H1 (cell line): ENCODE results near the gene CSTF3. TPM values are rescaled to one million over a fixed set of nuclear protein-coding genes. Genes with fewer than 3 reads are reported as not detected.

Experiments used
- CTCF ChIA-PET: fragments of 300-600 bp; sonication (Branson Sonifier 250); formaldehyde crosslinking; loops from one replicate; lab custom pipeline; 2021; ENCODE audit not compliant: partially characterized antibody; lab: Charles Lee
- POLR2A ChIA-PET: fragments of 300-600 bp; sonication (Branson Sonifier 250); formaldehyde crosslinking; loops from one replicate; lab custom pipeline; 2021; ENCODE audit warnings: inconsistent platforms; ENCODE audit not compliant: partially characterized antibody; lab: Charles Lee
- DNase-seq, 2 experiments: peaks; one replicate each; pipeline versions ENCODE4 v3.0.0 to v3.0.0-alpha.2; 2010 to 2022; ENCODE audit warnings: low spot score in 2 of 2, low read depth in 1 of 2, mixed read lengths in 1 of 2
- FAIRE-seq: peaks from 2 replicates; lab custom pipeline; 2011; peaks lifted over from hg19 to GRCh38; lab: Jason Lieb, UNC
- H2AFZ ChIP-seq: 2 replicates; pipeline ENCODE4 v1.8.1; 2012; ENCODE audit warnings: low read length, inconsistent platforms
- H2AK5ac ChIP-seq: 2 replicates; pipeline ENCODE4 v1.6.1; 2013; ENCODE audit warnings: low read depth, low read length
- H2BK120ac ChIP-seq: replicated peaks from 2 replicates; pipeline ENCODE3; 2013; ENCODE audit warnings: low read depth, low read length, inconsistent platforms
- H2BK12ac ChIP-seq: 2 replicates; pipeline ENCODE4 v1.6.1; 2013; ENCODE audit warnings: low read depth, low read length
- H2BK15ac ChIP-seq: 2 replicates; pipeline ENCODE4 v1.6.1; 2013; ENCODE audit warnings: low read length
- H2BK20ac ChIP-seq: 2 replicates; pipeline ENCODE4 v1.6.1; 2013; ENCODE audit warnings: low read length
- H2BK5ac ChIP-seq: 2 replicates; pipeline ENCODE4 v1.6.1; 2013; ENCODE audit warnings: low read depth, low read length
- H3K14ac ChIP-seq: 2 replicates; pipeline ENCODE4 v1.6.1; 2013; ENCODE audit warnings: inconsistent platforms; ENCODE audit not compliant: insufficient read length
- H3K18ac ChIP-seq: 2 replicates; pipeline ENCODE4 v1.6.1; 2013; ENCODE audit warnings: low read length; ENCODE audit errors: extremely low read depth
- H3K23ac ChIP-seq: 2 replicates; pipeline ENCODE4 v1.6.1; 2013; ENCODE audit warnings: inconsistent platforms; ENCODE audit not compliant: insufficient read length
- H3K23me2 ChIP-seq: 2 replicates; pipeline ENCODE4 v1.6.1; 2013; ENCODE audit warnings: low read depth, low read length
- H3K27ac ChIP-seq: 2 replicates; pipeline ENCODE4 v1.6.1; 2011; ENCODE audit warnings: low read depth, low read length, inconsistent platforms
- H3K27me3 ChIP-seq, 4 experiments: replicated peaks in 1 of 4; 1 replicate in 1 of 4; 2 replicates in 3 of 4; pipeline versions ENCODE4 v1.6.1 to v1.8.1; 2011 to 2013; ENCODE audit warnings: low read length in 3 of 4, mild to moderate bottlenecking in 3 of 4, inconsistent platforms in 2 of 4, mixed read lengths in 2 of 4, moderate library complexity in 1 of 4; ENCODE audit not compliant: control insufficient read depth in 3 of 4, insufficient read depth in 3 of 4; ENCODE audit errors: extremely low read depth in 1 of 4
- H3K36me3 ChIP-seq, 4 experiments: 2 replicates each; pipeline versions ENCODE4 v1.6.1 to v1.8.1; 2011 to 2013; ENCODE audit warnings: mild to moderate bottlenecking in 4 of 4, low read length in 3 of 4, moderate library complexity in 2 of 4, control low read depth in 1 of 4, inconsistent platforms in 1 of 4; ENCODE audit not compliant: insufficient read depth in 4 of 4, control insufficient read depth in 2 of 4
- H3K4ac ChIP-seq: replicated peaks from 2 replicates; pipeline ENCODE3; 2013; ENCODE audit warnings: low read length, low read depth, mixed read lengths, inconsistent platforms; ENCODE audit not compliant: insufficient read length
- H3K4me1 ChIP-seq, 4 experiments: replicated peaks in 1 of 4; 1 replicate in 1 of 4; 2 replicates in 3 of 4; pipeline versions ENCODE4 v1.6.1 to v1.8.1; 2011 to 2013; ENCODE audit warnings: low read length in 3 of 4, inconsistent platforms in 2 of 4, mixed read lengths in 1 of 4; ENCODE audit not compliant: insufficient read depth in 4 of 4, control insufficient read depth in 3 of 4
- H3K4me2 ChIP-seq, 2 experiments: 2 replicates each; pipeline versions ENCODE4 v1.6.1 to v1.8.1; 2011 to 2013; ENCODE audit warnings: low read depth in 2 of 2, low read length in 2 of 2, control low read depth in 1 of 2, inconsistent platforms in 1 of 2, mild to moderate bottlenecking in 1 of 2; ENCODE audit not compliant: insufficient read depth in 1 of 2
- H3K4me3 ChIP-seq, 4 experiments: fragments of 200-600, 300-600 bp in 1 of 4; sonication (generic), shearing (Covaris generic), sonication (Bioruptor Twin) in 1 of 4; 2 replicates each; pipeline versions ENCODE4 v1.5.1 to v1.8.1; 2011 to 2016; ENCODE audit warnings: low read length in 4 of 4, low read depth in 3 of 4, control low read depth in 2 of 4, inconsistent platforms in 2 of 4, mild to moderate bottlenecking in 2 of 4, mixed read lengths in 1 of 4, moderate library complexity in 1 of 4; ENCODE audit not compliant: insufficient read depth in 2 of 4; ENCODE audit errors: extremely low read depth in 1 of 4
- H3K56ac ChIP-seq: replicated peaks from 2 replicates; pipeline ENCODE3; 2013; ENCODE audit warnings: low read depth, mild to moderate bottlenecking, mixed read lengths, low read length, inconsistent platforms; ENCODE audit not compliant: insufficient read length
- H3K79me1 ChIP-seq: 2 replicates; pipeline ENCODE4 v1.6.1; 2013; ENCODE audit warnings: low read depth, low read length, control low read depth
- H3K79me2 ChIP-seq, 2 experiments: 2 replicates each; pipeline versions ENCODE4 v1.6.1 to v1.8.1; 2012 to 2013; ENCODE audit warnings: low read length in 2 of 2, mild to moderate bottlenecking in 2 of 2, inconsistent platforms in 1 of 2; ENCODE audit not compliant: insufficient read depth in 2 of 2, control insufficient read depth in 1 of 2
- H3K9ac ChIP-seq, 4 experiments: replicated peaks in 1 of 4; 1 replicate in 1 of 4; 2 replicates in 3 of 4; pipeline versions ENCODE4 v1.6.1 to v1.8.1; 2011 to 2013; ENCODE audit warnings: low read depth in 3 of 4, low read length in 3 of 4, control low read depth in 2 of 4, mild to moderate bottlenecking in 2 of 4, moderate library complexity in 2 of 4, inconsistent platforms in 1 of 4; ENCODE audit errors: extremely low read depth in 1 of 4
- H3K9me3 ChIP-seq, 2 experiments: 2 replicates each; pipeline versions ENCODE4 v1.6.1 to v1.8.1; 2012 to 2013; ENCODE audit warnings: mild to moderate bottlenecking in 2 of 2, moderate library complexity in 2 of 2, control low read depth in 1 of 2, inconsistent platforms in 1 of 2, low read depth in 1 of 2, low read length in 1 of 2, mixed read lengths in 1 of 2; ENCODE audit not compliant: insufficient read depth in 2 of 2
- H4K20me1 ChIP-seq, 2 experiments: replicated peaks in 1 of 2; 2 replicates each; pipeline versions ENCODE3 to v1.8.1; 2011 to 2013; ENCODE audit warnings: inconsistent platforms in 2 of 2, low read length in 2 of 2, mild to moderate bottlenecking in 1 of 2; ENCODE audit not compliant: insufficient read depth in 2 of 2, control insufficient read depth in 1 of 2
- H4K5ac ChIP-seq: 2 replicates; pipeline ENCODE4 v1.6.1; 2013; ENCODE audit warnings: low read length, low read depth, mixed read lengths, inconsistent platforms; ENCODE audit not compliant: insufficient read length
- H4K8ac ChIP-seq: 2 replicates; pipeline ENCODE4 v1.8.0; 2013; ENCODE audit warnings: mild to moderate bottlenecking, moderate library complexity, low read length, inconsistent platforms; ENCODE audit not compliant: insufficient read depth; ENCODE audit errors: extremely low read depth
- H4K91ac ChIP-seq: replicated peaks from 2 replicates; pipeline ENCODE3; 2013; ENCODE audit warnings: low read length, mixed read lengths, inconsistent platforms; ENCODE audit not compliant: insufficient read length
- CREB1 ChIP-seq: IDR thresholded peaks from 2 replicates; pipeline ENCODE4 v1.6.1; 2012; ENCODE audit warnings: inconsistent platforms
- EP300 ChIP-seq, 2 experiments: IDR thresholded peaks; 1 replicate in 1 of 2; 2 replicates in 1 of 2; pipeline ENCODE4 v1.6.1; 2011 to 2012; ENCODE audit warnings: low read depth in 2 of 2, low read length in 2 of 2, mild to moderate bottlenecking in 2 of 2, borderline replicate concordance in 1 of 2, inconsistent platforms in 1 of 2, moderate library complexity in 1 of 2
- JUND ChIP-seq: IDR thresholded peaks from 2 replicates; pipeline ENCODE4 v1.6.1; 2011; ENCODE audit warnings: mild to moderate bottlenecking, improper control_type of control experiment, low read length
- KDM1A ChIP-seq: fragments of 200-600, 300-600 bp; sonication (generic); IDR thresholded peaks from 2 replicates; pipeline ENCODE4 v1.7.1; 2016; ENCODE audit warnings: mild to moderate bottlenecking, low read length, borderline replicate concordance
- KDM5A ChIP-seq: fragments of 200-600 bp; IDR thresholded peaks from 2 replicates; pipeline ENCODE4 v1.7.1; 2012; ENCODE audit warnings: mild to moderate bottlenecking, low read length, inconsistent platforms, mixed read lengths
- MAFK ChIP-seq: IDR thresholded peaks from 2 replicates; pipeline ENCODE4 v1.6.1; 2012; ENCODE audit warnings: low read depth, mild to moderate bottlenecking, improper control_type of control experiment, low read length
- RFX5 ChIP-seq: IDR thresholded peaks from 2 replicates; pipeline ENCODE4 v1.6.1; 2011; ENCODE audit warnings: low read depth, low read length, improper control_type of control experiment, borderline replicate concordance
- SAP30 ChIP-seq: fragments of 300-600 bp; sonication (generic); IDR thresholded peaks from 2 replicates; pipeline ENCODE4 v1.7.1; 2012; ENCODE audit warnings: low read length, moderate library complexity, mild to moderate bottlenecking, inconsistent platforms; ENCODE audit not compliant: insufficient read depth, insufficient replicate concordance
- polyA plus RNA-seq, 7 experiments: library from polyadenylated mRNA; depleted of rRNA in 3 of 7; stranded (reverse) in 5 of 7; unstranded in 2 of 7; fragments of >200 nt in 5 of 7; fragments of 200-250 nt in 2 of 7; gene quantifications; 1 replicate in 5 of 7; 2 replicates in 1 of 7; 4 replicates in 1 of 7; pipeline versions ENCODE4 v1.2.1 to v1.2.3, GENCODE V29; 2011 to 2013; ENCODE audit warnings: missing spikeins in 2 of 7, mixed read lengths in 2 of 7
- total RNA-seq: library from RNA; stranded (reverse); fragmentation: NEBNext Ultra II Directional; extraction: Animal tissue kit (Norgen Biotek cat#: 25700); gene quantifications from 2 replicates; pipeline ENCODE4 v1.2.1, GENCODE V29; 2021
- TF ChIP-seq, protein P1 (sequence below): IDR thresholded peaks from 2 replicates; pipeline ENCODE4 v1.6.1; 2011; ENCODE audit warnings: low read depth, mild to moderate bottlenecking, low read length; ENCODE audit not compliant: insufficient read depth
- TF ChIP-seq, protein P2 (sequence below), 3 experiments: IDR thresholded peaks; 1 replicate in 2 of 3; 2 replicates in 1 of 3; pipeline versions ENCODE4 v1.5.1 to v1.6.1; 2011; ENCODE audit warnings: low read length in 3 of 3, mild to moderate bottlenecking in 3 of 3, inconsistent platforms in 2 of 3, low read depth in 1 of 3, moderate library complexity in 1 of 3; ENCODE audit not compliant: insufficient read depth in 1 of 3; ENCODE audit errors: control extremely low read depth in 1 of 3
- TF ChIP-seq, protein P3 (sequence below): IDR thresholded peaks from 2 replicates; pipeline ENCODE4 v1.6.1; 2011; ENCODE audit warnings: low read length, improper control_type of control experiment

The CSTF3 gene
- total and polyA plus RNA-seq, 2 of the 8 experiments (the other 6 are each of a cell fraction or from before 2014, with no cell fraction given): 22.3 to 54.7 TPM

DNA sequence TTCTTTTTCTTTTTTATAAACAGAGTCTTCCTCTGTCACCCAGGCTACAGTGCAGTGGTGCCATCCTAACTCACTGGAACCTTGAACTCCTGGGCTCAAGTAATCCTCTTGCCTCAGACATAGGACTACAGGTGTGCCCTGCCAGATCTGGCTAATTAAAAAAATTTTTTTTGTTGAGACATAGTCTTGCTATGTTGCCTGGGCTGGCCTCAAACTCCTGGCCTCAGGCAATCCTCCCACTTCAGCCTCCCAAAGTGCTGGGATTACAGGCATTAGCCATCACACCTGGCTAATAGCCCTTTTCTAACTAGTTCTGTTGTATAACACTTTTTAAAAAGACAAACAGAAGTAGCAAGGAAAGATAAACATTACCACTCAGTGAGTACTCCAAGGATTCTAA lies 57.4 kb downstream of the CSTF3 start:
- H2BK20ac ChIP-seq: no peak overlapping the region
- H4K91ac ChIP-seq: no peak overlapping the region
- H3K27ac ChIP-seq: no peak overlapping the region
- H3K23me2 ChIP-seq: no peaks in the 10 kb centered on the region
- H3K4ac ChIP-seq: no peak overlapping the region
- H3K79me2 ChIP-seq: no peaks in the 10 kb centered on the region
- H3K14ac ChIP-seq: no peak overlapping the region
- no peak overlapping the region for H2BK12ac ChIP-seq
- no peak overlapping the region for H3K18ac ChIP-seq
- DNase-seq (no peak), FAIRE-seq (no peak)
- H2BK120ac ChIP-seq: no peak overlapping the region
- no peak overlapping the region for H4K5ac ChIP-seq
- H3K9me3 ChIP-seq: no peaks in the 10 kb centered on the region
- H3K56ac ChIP-seq: no peak overlapping the region
- no peak overlapping the region for H3K4me3 ChIP-seq
- CTCF ChIA-PET: interaction anchor here (1.2 kb wide), 1 partner anchor 9 kb away, joined by 4 read pairs; no protein-coding TSS in a partner anchor
- no peak overlapping the region for H2AFZ ChIP-seq
- no peak overlapping the region for H2BK15ac ChIP-seq
- H3K9ac ChIP-seq: no peak overlapping the region
- no peaks in the 10 kb centered on the region for H3K27me3 ChIP-seq
- H3K4me1 ChIP-seq: no peaks in the 10 kb centered on the region
- no peaks in the 10 kb centered on the region for H3K79me1 ChIP-seq
- no peak overlapping the region for H3K4me2 ChIP-seq
- no peak overlapping the region for H2AK5ac ChIP-seq
- TF ChIP-seq SAP30: no peak
- no peak for TF ChIP-seq KDM1A
- TF ChIP-seq JUND: no peak
- TF ChIP-seq, protein P1, sequence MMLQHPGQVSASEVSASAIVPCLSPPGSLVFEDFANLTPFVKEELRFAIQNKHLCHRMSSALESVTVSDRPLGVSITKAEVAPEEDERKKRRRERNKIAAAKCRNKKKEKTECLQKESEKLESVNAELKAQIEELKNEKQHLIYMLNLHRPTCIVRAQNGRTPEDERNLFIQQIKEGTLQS: no peak
- TF ChIP-seq RFX5: no peak
- TF ChIP-seq, protein P2, sequence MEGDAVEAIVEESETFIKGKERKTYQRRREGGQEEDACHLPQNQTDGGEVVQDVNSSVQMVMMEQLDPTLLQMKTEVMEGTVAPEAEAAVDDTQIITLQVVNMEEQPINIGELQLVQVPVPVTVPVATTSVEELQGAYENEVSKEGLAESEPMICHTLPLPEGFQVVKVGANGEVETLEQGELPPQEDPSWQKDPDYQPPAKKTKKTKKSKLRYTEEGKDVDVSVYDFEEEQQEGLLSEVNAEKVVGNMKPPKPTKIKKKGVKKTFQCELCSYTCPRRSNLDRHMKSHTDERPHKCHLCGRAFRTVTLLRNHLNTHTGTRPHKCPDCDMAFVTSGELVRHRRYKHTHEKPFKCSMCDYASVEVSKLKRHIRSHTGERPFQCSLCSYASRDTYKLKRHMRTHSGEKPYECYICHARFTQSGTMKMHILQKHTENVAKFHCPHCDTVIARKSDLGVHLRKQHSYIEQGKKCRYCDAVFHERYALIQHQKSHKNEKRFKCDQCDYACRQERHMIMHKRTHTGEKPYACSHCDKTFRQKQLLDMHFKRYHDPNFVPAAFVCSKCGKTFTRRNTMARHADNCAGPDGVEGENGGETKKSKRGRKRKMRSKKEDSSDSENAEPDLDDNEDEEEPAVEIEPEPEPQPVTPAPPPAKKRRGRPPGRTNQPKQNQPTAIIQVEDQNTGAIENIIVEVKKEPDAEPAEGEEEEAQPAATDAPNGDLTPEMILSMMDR (IDR thresholded peaks at IDR 0.05; ENCODE audit: control extremely low read depth in 1 of 3, insufficient read depth in 1 of 3, low read depth in 1 of 3, low read length in 3 of 3): no peak
- no peak for TF ChIP-seq MAFK
- TF ChIP-seq KDM5A: no peak
- no peak for TF ChIP-seq CREB1
- TF ChIP-seq EP300 (IDR thresholded peaks at IDR 0.05; ENCODE audit: borderline replicate concordance in 1 of 2, low read depth in 2 of 2, low read length in 2 of 2): no peak
- TF ChIP-seq, protein P3, sequence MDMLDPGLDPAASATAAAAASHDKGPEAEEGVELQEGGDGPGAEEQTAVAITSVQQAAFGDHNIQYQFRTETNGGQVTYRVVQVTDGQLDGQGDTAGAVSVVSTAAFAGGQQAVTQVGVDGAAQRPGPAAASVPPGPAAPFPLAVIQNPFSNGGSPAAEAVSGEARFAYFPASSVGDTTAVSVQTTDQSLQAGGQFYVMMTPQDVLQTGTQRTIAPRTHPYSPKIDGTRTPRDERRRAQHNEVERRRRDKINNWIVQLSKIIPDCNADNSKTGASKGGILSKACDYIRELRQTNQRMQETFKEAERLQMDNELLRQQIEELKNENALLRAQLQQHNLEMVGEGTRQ: no peak
- H2BK5ac ChIP-seq: no peak overlapping the region
- peaks cover 0 to 60% (median 12%) of the 10 kb centered on the region in 4 experiments; a peak in 7 of 8 replicates for H3K36me3 ChIP-seq
- H4K8ac ChIP-seq: no peak overlapping the region
- H3K23ac ChIP-seq: no peak overlapping the region
- POLR2A ChIA-PET: no interaction called here
- H4K20me1 ChIP-seq: no peaks in the 10 kb centered on the region
